SK-N-SH treated with all-trans-retinoic acid at 6 μM for 48 hours (cell line): ENCODE measurements around the gene CHST11.

Experiments
- BACH2 ChIP-seq: fragments of 250-450 bp; sonication (Bioruptor Pico); IDR thresholded peaks from 2 replicates; pipeline ENCODE4 v1.9.0; 2021; ENCODE audit warnings: mild to moderate bottlenecking, borderline replicate concordance
- CSDC2 ChIP-seq: fragments of 250-450 bp; sonication (Bioruptor Pico); IDR thresholded peaks from 2 replicates; pipeline ENCODE4 v1.5.0; 2020; ENCODE audit warnings: mild to moderate bottlenecking, moderate library complexity
- GLIS3 ChIP-seq: fragments of 250-450 bp; sonication (Bioruptor Pico); IDR thresholded peaks from 2 replicates; pipeline ENCODE4 v1.5.0; 2020; ENCODE audit warnings: mild to moderate bottlenecking, moderate library complexity
- PPARA ChIP-seq: fragments of 250-450 bp; sonication (Bioruptor Pico); IDR thresholded peaks from 2 replicates; pipeline ENCODE4 v1.5.0; 2020; ENCODE audit warnings: mild to moderate bottlenecking, borderline replicate concordance
- RARB ChIP-seq: fragments of 250-450 bp; sonication (Bioruptor Pico); IDR thresholded peaks from 2 replicates; pipeline ENCODE4 v1.8.0; 2021; ENCODE audit warnings: mild to moderate bottlenecking, moderate library complexity
- TCF4 ChIP-seq: fragments of 250-450 bp; sonication (Bioruptor Pico); IDR thresholded peaks from 2 replicates; pipeline ENCODE4 v1.8.0; 2021; ENCODE audit warnings: mild to moderate bottlenecking, moderate library complexity, borderline replicate concordance
- TOX ChIP-seq: fragments of 250-450 bp; sonication (Bioruptor Pico); IDR thresholded peaks from 2 replicates; pipeline ENCODE4 v1.8.0; 2021; ENCODE audit warnings: mild to moderate bottlenecking, moderate library complexity, borderline replicate concordance
- ZFP3 ChIP-seq: fragments of 250-450 bp; sonication (Bioruptor Pico); IDR thresholded peaks from 2 replicates; pipeline ENCODE4 v1.5.0; 2020; ENCODE audit warnings: mild to moderate bottlenecking, moderate library complexity
- ZNF565 ChIP-seq: fragments of 450-650 bp; formaldehyde crosslinking; conservative IDR thresholded peaks from 2 replicates; pipeline ENCODE4 v1.5.0; 2020; ENCODE audit warnings: low read depth, mild to moderate bottlenecking, moderate library complexity
- ZNF8 ChIP-seq: fragments of 450-650 bp; formaldehyde crosslinking; IDR thresholded peaks from 2 replicates; pipeline ENCODE4 v1.5.0; 2020; ENCODE audit warnings: mild to moderate bottlenecking, moderate library complexity
- TF ChIP-seq, protein P1 (sequence below): fragments of 250-450 bp; sonication (Bioruptor Pico); IDR thresholded peaks from 2 replicates; pipeline ENCODE4 v1.5.1; 2020; ENCODE audit warnings: low read depth, mild to moderate bottlenecking, moderate library complexity
- TF ChIP-seq, protein P2 (sequence below): fragments of 250-450 bp; sonication (Bioruptor Pico); IDR thresholded peaks from 2 replicates; pipeline ENCODE4 v1.8.0; 2021; ENCODE audit warnings: low read depth, mild to moderate bottlenecking, moderate library complexity, borderline replicate concordance
- TF ChIP-seq, protein P3 (sequence below): fragments of 250-450 bp; sonication (Bioruptor Pico); IDR thresholded peaks from 2 replicates; pipeline ENCODE4 v1.5.0; 2020; ENCODE audit warnings: mild to moderate bottlenecking, moderate library complexity
- TF ChIP-seq, protein P4 (sequence below): fragments of 250-450 bp; sonication (Bioruptor Pico); IDR thresholded peaks from 2 replicates; pipeline ENCODE4 v1.8.0; 2020; ENCODE audit warnings: mild to moderate bottlenecking, moderate library complexity, borderline replicate concordance

DNA sequence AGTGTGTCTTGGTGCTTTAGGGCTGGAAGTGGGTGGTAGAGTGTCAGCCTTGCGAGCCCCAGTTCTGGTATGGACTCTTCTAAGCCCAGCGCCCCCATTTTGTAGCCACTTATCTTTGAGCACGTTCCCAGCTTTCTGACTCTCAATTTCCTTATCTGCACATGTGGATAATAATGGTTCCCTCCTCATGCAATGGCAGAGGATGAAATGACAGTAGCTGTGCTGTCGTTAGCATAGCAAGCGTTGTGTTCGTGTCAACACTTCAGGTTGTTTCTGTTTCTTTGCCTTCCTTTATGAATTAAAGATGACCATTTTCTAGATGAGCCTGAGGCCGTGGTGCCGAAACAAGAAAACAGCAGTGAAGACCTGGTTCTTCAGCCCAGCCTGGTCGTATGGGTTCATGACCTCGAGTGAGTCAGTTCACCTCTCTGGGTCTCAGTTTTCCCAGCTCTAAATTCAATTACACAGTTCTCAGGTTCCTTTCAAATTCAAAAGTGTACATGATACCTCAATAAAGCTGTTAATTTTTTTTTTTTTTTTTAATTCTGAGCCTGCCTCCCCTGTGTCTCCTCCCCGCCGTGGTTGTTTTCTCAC lies 268.3 kb downstream of the CHST11 start:
- no peak for TF ChIP-seq CSDC2 (CRISPR knock-in tag)
- TF ChIP-seq, protein P1, sequence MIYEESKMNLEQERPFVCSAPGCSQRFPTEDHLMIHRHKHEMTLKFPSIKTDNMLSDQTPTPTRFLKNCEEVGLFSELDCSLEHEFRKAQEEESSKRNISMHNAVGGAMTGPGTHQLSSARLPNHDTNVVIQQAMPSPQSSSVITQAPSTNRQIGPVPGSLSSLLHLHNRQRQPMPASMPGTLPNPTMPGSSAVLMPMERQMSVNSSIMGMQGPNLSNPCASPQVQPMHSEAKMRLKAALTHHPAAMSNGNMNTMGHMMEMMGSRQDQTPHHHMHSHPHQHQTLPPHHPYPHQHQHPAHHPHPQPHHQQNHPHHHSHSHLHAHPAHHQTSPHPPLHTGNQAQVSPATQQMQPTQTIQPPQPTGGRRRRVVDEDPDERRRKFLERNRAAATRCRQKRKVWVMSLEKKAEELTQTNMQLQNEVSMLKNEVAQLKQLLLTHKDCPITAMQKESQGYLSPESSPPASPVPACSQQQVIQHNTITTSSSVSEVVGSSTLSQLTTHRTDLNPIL (CRISPR knock-in tag): no peak
- TF ChIP-seq ZNF8 (CRISPR knock-in tag): no peak
- TF ChIP-seq, protein P2, sequence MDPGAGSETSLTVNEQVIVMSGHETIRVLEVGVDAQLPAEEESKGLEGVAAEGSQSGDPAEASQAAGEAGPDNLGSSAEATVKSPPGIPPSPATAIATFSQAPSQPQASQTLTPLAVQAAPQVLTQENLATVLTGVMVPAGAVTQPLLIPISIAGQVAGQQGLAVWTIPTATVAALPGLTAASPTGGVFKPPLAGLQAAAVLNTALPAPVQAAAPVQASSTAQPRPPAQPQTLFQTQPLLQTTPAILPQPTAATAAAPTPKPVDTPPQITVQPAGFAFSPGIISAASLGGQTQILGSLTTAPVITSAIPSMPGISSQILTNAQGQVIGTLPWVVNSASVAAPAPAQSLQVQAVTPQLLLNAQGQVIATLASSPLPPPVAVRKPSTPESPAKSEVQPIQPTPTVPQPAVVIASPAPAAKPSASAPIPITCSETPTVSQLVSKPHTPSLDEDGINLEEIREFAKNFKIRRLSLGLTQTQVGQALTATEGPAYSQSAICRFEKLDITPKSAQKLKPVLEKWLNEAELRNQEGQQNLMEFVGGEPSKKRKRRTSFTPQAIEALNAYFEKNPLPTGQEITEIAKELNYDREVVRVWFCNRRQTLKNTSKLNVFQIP (CRISPR knock-in tag): no peak
- no peak for TF ChIP-seq BACH2 (CRISPR knock-in tag)
- TF ChIP-seq, protein P3, sequence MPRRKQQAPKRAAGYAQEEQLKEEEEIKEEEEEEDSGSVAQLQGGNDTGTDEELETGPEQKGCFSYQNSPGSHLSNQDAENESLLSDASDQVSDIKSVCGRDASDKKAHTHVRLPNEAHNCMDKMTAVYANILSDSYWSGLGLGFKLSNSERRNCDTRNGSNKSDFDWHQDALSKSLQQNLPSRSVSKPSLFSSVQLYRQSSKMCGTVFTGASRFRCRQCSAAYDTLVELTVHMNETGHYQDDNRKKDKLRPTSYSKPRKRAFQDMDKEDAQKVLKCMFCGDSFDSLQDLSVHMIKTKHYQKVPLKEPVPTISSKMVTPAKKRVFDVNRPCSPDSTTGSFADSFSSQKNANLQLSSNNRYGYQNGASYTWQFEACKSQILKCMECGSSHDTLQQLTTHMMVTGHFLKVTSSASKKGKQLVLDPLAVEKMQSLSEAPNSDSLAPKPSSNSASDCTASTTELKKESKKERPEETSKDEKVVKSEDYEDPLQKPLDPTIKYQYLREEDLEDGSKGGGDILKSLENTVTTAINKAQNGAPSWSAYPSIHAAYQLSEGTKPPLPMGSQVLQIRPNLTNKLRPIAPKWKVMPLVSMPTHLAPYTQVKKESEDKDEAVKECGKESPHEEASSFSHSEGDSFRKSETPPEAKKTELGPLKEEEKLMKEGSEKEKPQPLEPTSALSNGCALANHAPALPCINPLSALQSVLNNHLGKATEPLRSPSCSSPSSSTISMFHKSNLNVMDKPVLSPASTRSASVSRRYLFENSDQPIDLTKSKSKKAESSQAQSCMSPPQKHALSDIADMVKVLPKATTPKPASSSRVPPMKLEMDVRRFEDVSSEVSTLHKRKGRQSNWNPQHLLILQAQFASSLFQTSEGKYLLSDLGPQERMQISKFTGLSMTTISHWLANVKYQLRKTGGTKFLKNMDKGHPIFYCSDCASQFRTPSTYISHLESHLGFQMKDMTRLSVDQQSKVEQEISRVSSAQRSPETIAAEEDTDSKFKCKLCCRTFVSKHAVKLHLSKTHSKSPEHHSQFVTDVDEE (CRISPR knock-in tag): no peak
- TF ChIP-seq ZFP3: no peak
- no peak for TF ChIP-seq TCF4 (CRISPR knock-in tag)
- TF ChIP-seq TOX (CRISPR knock-in tag): no peak
- no peak for TF ChIP-seq PPARA
- no peak for TF ChIP-seq ZNF565
- TF ChIP-seq, protein P4, sequence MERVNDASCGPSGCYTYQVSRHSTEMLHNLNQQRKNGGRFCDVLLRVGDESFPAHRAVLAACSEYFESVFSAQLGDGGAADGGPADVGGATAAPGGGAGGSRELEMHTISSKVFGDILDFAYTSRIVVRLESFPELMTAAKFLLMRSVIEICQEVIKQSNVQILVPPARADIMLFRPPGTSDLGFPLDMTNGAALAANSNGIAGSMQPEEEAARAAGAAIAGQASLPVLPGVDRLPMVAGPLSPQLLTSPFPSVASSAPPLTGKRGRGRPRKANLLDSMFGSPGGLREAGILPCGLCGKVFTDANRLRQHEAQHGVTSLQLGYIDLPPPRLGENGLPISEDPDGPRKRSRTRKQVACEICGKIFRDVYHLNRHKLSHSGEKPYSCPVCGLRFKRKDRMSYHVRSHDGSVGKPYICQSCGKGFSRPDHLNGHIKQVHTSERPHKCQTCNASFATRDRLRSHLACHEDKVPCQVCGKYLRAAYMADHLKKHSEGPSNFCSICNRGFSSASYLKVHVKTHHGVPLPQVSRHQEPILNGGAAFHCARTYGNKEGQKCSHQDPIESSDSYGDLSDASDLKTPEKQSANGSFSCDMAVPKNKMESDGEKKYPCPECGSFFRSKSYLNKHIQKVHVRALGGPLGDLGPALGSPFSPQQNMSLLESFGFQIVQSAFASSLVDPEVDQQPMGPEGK (CRISPR knock-in tag): no peak
- no peak for TF ChIP-seq GLIS3 (CRISPR knock-in tag)
- no peak for TF ChIP-seq RARB
